ENCODE results near the gene HOTAIR.
A peak's percentile ranks its signal among the peaks of the same experiment; 100 is the strongest.

Gene HOTAIR

DNA sequence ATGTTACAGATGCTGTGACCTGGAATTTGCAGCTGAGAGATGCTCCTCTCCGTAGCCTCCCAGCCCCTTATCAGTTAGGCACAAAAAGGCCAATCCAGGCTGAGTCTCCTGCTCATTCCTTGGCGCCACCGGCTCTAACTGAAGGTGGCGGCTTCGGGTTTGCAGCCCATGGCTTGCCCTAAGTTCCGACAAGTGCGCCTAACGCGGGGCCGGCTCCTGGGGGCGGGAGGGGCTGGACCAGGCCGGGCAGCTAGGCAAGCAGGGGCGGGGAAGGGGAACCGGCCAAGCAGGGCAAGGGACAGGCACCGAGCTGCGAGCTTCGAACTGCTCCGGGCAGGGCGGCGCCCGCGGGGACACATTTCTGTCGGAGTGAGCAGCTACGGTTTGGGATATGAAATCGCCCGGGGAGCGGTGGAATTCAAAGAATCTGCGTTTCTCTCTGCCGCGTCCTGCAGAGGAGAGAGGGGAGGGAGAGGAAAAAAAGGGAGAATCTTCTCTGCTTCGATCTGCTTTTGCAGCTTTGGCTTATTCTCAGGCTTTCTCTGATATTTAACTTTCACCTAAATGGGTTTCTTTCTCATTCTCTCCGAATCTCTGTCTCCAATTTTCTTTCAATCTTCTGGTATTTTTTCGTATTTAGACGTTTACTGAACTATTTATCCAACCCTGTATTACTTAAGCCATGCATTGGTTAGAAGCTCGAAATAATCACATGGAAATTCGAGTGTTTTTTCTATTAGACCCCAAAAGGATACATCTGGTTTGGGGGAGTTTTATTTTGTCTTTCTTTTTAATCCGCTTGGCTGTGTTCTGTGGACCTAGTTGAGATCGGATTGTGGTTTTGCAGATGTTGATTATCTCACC lies 21.7 kb downstream of the HOTAIR start:
- peaks cover 0 to 19% (median 10%) of the 10 kb centered on the region in 4 donors for H3K4me1 ChIP-seq
- intact Hi-C loops (cut with DNase I; ENCODE audit: low total_unique reads) = no loop called here
- peak in 1 of 2 donors; percentile 62 for DNase-seq
- H3K36me3 ChIP-seq = no peaks in the 10 kb centered on the region
- H3K27ac ChIP-seq = peak overlapping the region in 1 of 2 donors; percentile 28
- TF ChIP-seq, protein P1, sequence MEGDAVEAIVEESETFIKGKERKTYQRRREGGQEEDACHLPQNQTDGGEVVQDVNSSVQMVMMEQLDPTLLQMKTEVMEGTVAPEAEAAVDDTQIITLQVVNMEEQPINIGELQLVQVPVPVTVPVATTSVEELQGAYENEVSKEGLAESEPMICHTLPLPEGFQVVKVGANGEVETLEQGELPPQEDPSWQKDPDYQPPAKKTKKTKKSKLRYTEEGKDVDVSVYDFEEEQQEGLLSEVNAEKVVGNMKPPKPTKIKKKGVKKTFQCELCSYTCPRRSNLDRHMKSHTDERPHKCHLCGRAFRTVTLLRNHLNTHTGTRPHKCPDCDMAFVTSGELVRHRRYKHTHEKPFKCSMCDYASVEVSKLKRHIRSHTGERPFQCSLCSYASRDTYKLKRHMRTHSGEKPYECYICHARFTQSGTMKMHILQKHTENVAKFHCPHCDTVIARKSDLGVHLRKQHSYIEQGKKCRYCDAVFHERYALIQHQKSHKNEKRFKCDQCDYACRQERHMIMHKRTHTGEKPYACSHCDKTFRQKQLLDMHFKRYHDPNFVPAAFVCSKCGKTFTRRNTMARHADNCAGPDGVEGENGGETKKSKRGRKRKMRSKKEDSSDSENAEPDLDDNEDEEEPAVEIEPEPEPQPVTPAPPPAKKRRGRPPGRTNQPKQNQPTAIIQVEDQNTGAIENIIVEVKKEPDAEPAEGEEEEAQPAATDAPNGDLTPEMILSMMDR (IDR thresholded peaks at IDR 0.05) = no peak
- H3K4me3 ChIP-seq = peak overlapping the region; percentile 11 to 19
- H3K9me3 ChIP-seq = no peaks in the 10 kb centered on the region
- peaks cover 5 to 72% of the 10 kb centered on the region in 2 donors for H3K27me3 ChIP-seq

- no peaks in the 10 kb centered on the region for H3K36me3 ChIP-seq
- peaks cover 0 to 19% (median 10%) of the 10 kb centered on the region in 4 donors for H3K4me1 ChIP-seq
- TF ChIP-seq, protein P1 (IDR thresholded peaks at IDR 0.05) = no peak
- no peaks in the 10 kb centered on the region for H3K9me3 ChIP-seq
- no peak for DNase-seq
- peaks cover 5 to 67% of the 10 kb centered on the region in 2 donors for H3K27me3 ChIP-seq
- intact Hi-C loops (cut with DNase I; ENCODE audit: low total_unique reads) = no loop called here
- no peak overlapping the region for H3K27ac ChIP-seq
- H3K4me3 ChIP-seq = no peak overlapping the region
Measured at GRCh38 chr12:53952335-53952694, 22.4 kb downstream of the HOTAIR start.

DNA sequence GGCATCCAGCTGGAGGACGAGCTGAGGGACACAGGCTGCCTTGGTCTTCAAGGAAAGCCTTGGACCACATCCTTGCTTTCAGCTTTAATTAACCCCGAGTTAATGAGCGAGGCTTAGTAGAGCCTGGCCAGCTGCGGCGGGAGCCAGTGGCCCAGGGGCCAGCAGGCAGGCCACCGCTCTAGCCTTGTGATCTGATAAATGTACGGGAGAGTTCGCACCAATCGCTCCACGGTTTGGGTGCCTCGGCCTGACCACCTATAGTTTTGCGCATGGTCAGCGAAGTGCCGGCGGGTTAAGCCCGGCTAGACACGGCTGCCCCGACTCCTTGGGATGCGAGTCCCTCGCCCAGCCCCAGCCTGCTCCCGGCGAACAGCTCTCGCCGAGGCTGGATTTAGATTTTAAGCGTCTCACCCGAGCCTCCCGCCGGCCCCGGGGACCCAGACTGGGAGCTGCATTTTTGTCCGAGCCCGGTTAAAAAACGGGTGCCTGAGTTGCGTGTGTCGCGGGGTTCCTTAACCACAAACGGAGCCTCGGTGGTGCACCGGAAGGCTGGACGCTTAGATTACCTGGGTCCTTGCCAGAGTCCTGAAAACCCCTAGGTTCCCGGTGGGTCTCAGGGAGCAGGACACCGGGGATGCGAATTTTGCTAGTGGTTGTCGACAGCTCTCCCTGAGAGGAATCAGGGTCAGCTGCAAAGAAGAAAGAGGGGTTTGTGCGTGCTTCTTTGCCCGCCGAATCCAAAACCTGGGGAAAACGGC lies 23.0 kb downstream of the HOTAIR start:
- DNase-seq = peak in 1 of 2 donors; percentile 49
- TF ChIP-seq, protein P1 (IDR thresholded peaks at IDR 0.05) = no peak
- intact Hi-C loops (cut with DNase I; ENCODE audit: low total_unique reads) = no loop called here
- no peak overlapping the region for H3K4me3 ChIP-seq
- no peaks in the 10 kb centered on the region for H3K36me3 ChIP-seq
- H3K9me3 ChIP-seq = no peaks in the 10 kb centered on the region
- peaks cover 0 to 19% (median 10%) of the 10 kb centered on the region in 4 donors for H3K4me1 ChIP-seq
- no peak overlapping the region for H3K27ac ChIP-seq
- H3K27me3 ChIP-seq = peaks cover 5 to 65% of the 10 kb centered on the region in 2 donors

GRCh38 chr12:53950789-53951576 lies 23.8 kb downstream of the HOTAIR start:
- Histone ChIP-seq H3K27me3 (peaks cover 5 to 59% of the 10 kb centered on the region in 2 donors), H3K9me3 (no peaks in the 10 kb centered on the region), H3K4me3 (no peak overlapping the region), H3K4me1 (peaks cover 0 to 19% (median 9%) of the 10 kb centered on the region in 4 donors), H3K36me3 (no peaks in the 10 kb centered on the region), H3K27ac (no peak overlapping the region)
- intact Hi-C loops (cut with DNase I; ENCODE audit: low total_unique reads) = no loop called here
- peak in 1 of 2 donors; percentile 57 for DNase-seq
- TF ChIP-seq, protein P1 (IDR thresholded peaks at IDR 0.05) = no peak

- Histone ChIP-seq H3K4me3 (no peak overlapping the region), H3K4me1 (peaks cover 0 to 17% (median 8%) of the 10 kb centered on the region in 4 donors), H3K9me3 (no peaks in the 10 kb centered on the region), H3K36me3 (no peaks in the 10 kb centered on the region), H3K27ac (no peak overlapping the region), H3K27me3 (peaks cover 5 to 59% of the 10 kb centered on the region in 2 donors)
- no peak for DNase-seq
- intact Hi-C loops (cut with DNase I; ENCODE audit: low total_unique reads) = no loop called here
- TF ChIP-seq, protein P1 (IDR thresholded peaks at IDR 0.05) = no peak
Measured at GRCh38 chr12:53950437-53950773, 24.3 kb downstream of the HOTAIR start.

All from tibial artery (tissue), 4 donors.